GM19397 (cell line): ENCODE measurements around the gene TRMT1.

Experiments used
- ATAC-seq: cut with Tn5 transposase; IDR thresholded peaks from one replicate; pipeline ENCODE4 v1.9.1; 2021; ENCODE audit warnings: mild to moderate bottlenecking, moderate library complexity; ENCODE audit not compliant: unreplicated experiment

TRMT1 gene

DNA sequence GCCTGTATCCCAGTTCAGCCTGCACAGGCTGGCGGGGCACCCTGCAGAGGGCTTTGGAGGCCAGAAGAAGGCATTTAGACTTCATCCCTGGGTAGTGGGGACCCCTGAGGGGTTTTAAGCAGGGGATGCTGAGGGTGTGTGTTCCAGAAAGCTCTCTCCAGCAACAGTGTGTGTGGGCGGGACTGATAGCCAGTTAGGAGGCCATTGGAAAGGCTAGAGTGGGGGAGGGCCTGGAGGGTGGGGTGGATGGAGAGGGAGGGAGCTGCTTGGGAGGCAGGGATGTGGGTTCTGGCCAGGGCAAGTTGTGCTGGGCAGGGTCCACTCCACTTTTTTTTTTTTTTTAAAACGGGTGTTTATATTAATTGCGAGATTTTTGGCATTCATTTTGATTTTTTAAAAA, 42.2 kb downstream of the TRMT1 start:
- ATAC-seq, result no peak

DNA sequence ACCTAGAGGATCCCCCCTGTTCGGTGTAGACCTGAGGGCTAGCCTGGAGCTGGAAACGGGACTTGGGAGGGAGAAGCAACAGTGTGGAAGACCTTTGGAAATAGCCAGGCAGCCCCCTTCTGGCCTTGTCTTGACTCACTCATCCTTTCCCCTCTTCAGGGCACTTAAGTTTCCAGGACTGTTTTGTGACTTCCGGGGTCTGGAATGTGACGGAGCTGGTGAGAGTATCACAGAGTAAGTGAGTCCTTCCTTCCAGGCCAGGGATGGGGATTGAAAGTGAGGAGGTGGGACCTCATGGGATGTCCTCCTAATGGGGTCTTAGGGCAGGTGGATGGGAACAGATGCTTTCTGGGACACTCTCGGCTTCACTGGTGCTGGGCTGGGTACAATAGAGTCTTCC, 43.3 kb downstream of the TRMT1 start:
- no peak for ATAC-seq

DNA sequence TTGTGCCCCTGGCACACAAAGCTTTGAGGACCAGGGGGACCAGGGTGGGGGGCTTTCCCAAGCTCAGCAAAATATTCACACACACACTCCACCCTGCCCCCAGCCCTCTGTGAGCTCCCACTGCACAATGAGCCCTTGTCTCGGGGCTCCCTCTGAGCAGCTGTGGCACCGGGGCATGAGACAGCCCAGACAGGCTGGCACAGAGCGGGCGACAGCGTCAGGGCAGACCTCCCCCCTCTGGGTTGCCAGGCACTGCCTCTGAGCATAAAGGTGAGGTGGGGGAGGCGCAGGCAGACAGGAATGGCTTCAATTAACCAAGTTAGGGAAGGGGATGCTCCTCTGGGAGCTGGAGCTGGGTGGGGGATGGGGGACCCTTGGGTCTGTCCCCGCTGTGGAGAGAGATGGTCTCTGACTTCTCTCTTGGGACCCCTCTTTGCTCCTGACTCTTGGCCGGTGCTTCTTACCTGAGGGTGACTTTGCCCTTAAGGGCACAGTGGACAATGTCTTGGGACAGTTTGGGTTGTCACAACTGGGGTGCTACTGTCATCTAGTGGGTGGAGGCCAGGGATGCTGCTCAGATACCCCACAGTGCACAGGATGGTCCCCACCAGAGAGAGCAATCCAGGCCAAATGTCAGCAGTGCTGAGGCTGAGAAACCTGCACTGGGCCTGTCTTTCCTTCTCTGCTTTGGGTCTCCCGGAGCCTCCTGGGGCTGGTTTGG, 44.2 kb downstream of the TRMT1 start:
- no peak for ATAC-seq

DNA sequence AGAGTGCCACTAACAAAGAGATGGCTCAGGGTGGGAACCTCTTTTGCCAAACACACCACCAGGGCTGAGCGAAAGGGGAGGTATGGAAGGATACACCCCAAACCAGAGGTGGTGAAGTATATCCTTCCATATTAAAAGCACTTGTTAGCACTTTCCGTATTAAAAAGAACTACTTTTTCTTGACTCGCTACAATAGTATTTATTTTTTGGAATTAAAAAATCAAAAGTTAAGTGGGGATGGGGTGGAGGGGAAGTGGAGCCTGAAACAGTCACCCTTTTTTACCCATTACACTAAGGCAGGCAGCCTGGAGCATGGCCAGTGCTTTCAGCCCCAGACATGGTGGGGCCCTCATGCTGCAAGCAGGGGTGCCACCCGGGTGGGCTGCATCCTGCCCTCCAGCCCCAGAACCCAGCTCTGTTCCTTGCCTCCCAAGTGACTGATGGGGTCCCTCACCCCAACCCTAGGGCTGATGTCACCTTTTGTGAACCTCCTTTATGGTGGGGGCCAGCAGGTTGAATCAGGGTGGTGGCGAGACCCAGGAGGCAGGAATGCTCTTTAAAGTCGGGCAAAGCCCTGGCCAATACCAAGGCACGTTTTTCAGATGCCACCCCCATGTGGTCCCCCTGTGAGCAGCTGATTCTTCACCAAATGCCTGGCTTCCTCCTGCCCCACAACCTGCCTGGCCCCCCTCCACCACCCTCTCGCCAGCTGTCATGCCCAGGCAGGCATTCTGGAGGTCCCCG, 44.9 kb downstream of the TRMT1 start:
- ATAC-seq, result no peak

DNA sequence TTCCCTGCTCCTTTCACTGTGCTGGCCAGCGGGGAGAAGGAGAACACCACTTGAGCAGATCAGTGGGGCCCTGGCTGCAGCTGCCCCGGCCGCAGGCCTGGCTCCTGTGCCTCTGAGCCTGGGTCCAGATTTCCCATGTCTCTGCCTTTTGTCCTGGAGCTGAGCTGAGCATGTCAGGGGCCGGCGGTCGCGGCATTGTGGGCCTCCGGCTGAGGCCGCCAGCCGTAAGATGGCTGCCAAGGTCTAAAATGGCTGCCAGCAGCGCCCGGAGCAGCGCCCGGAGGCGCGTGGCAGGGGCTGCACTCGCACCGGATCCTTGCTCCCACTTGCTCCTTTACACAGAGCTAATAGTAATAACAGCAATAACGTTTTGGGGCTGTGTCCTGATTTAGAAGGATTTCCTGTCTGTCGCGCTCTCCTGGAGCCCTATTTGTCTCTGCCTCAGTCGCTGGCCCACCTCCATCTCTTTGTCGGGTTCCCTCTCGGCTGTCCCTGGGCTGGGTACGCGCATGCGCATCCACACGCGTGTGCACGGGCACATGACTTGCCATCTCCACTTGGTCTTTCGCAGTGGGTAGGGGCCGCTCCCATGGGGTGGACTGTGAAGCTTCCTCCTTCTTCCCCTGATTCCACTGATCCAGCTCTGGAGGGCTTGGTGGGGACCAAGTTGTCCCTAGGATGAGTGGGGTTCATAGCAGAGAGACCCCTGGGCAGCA, 46.0 kb downstream of the TRMT1 start:
- ATAC-seq, result no peak

DNA sequence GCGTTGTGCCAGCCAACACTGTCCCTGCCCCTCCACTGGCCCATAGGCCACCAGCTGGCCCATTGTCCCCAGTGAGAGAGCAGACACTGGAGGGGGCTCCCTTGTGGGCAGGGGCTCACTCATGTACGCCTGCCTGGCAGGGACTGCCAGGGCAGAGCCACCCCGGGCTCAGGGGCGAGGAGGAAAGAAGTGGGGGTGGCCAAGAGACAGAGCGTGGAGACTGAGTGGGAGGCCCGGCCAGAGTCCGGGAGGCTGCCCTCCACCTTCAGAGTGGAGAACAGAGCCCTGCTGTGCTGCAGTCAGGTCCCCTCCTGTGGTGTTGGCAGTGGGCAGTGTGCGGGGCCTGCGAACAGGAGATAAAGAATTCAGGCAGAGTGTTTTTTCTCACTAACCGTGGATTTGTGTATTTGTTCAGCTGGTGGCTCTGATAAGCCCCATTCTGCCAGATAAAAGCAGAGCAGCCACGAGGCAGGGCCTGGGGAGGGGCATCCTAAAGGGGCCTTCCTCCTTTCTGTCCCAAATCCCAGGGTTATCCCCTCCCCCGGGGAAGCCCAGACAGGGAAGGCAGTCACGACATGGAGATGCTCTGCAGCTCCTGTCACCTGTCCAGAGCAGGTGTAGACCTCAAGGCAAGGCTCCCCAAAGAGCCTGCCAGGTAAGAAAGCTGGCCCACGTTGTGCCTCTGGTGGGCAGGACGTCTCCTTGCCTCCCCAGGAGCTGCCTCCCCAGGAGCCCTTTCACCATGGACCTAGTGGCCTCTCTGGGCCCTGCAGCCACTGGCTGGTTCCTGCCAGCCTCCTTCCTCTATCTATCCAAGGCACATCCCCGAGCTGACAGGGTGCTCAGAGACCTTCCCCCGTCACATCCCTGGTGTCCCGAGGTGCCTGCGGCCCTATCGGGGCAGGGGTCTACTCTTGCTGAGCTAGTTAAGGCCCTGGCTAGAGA, 46.9 kb downstream of the TRMT1 start:
- ATAC-seq, result no peak

DNA sequence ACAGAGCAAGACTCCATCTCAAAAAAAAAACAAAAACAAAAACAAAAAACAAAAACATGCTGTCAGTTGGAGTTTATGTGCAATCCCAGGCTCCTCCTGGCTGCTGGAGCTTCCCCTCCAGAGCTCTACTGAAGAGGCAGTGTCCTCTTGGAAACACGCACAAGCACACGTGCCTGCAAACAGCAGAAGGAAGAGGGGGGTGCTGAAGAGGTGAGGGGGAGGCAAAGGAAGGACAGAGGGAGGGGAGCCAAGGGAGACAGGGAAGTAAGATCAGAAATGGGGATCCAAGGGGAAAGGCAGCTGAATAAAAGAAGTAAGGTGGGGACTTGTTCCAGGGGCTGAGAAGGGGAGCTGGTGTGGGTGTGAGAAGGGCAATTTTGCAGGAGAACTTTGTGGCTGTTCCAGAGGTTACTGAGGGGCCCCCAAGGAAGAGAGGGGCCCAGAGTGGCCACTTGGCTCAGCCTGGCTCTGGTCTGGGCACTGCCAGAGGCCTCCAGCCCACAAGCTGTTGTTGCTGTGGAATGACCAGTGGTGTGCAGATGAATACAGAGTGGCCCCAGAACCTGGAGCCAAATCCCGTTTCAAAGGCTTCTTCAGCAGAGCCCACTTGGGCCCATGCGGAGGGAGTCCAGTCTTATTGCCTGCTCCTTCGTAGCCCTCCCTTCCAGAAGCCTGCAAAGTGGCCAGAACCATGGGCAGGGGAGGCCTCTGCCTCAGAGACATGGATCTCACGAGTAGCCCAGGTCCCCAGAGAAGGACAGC, 48.3 kb downstream of the TRMT1 start:
- no peak for ATAC-seq

DNA sequence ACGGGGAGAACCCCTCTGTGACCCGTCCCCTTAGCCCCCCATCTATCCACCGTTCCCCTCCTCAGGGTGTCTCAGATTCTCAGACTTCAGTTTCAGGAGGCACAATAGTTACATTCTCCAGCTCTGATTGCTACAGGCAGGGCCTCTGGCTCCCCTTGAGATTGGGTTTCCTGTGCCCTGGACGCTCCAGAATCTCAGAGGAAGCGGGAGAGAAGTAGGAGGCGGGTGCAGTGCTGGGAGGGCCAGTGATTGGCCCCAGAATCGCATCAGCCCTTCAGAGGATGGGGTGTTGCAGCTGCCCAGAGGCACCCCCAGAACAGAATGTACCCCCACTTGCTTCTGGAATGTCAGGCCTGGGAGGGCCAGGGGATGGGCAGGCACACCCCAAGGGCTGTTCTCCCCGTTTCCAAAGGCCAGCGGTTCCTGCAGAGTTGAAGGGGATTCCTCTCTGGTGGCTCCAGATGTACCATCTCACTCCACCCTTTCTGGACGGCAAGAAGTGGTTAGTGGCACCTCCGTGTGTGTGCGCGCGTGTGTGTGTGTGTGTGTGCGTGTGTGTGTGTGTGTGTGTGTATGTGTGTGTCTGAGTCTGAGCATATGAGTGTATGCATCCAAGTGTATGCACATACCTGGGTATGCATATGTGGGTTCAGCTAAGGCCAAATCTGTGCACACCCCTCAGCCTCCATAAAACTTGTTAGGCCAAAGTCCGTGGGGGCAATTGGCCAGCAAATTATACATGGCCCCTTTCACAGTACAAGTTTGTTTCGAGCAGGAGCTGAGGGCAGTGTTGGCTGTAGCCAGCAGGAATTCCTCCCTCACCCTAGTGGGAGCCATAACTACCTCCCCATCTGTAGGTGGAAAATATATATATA, 49.4 kb downstream of the TRMT1 start:
- ATAC-seq, result no peak

DNA sequence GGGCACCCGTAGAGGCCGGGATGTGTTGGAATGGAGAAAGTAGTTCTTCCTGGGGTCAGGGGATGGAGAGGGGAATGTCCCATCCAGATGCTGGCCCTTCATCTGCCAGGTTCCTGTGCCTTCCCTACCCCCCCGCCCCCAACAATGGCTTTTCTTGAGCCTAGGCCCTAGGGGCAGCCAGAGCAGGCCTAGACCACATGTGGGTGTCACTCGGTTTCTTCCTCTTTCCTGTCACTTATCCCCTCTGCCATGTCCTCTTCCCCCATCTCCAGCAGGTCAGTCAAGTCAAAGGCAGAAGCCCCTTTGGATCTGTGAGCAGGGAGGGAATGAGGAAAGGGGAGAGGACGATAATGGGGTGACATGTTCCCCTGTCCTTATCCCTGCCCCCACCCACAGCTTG, 50.3 kb downstream of the TRMT1 start:
- no peak for ATAC-seq

DNA sequence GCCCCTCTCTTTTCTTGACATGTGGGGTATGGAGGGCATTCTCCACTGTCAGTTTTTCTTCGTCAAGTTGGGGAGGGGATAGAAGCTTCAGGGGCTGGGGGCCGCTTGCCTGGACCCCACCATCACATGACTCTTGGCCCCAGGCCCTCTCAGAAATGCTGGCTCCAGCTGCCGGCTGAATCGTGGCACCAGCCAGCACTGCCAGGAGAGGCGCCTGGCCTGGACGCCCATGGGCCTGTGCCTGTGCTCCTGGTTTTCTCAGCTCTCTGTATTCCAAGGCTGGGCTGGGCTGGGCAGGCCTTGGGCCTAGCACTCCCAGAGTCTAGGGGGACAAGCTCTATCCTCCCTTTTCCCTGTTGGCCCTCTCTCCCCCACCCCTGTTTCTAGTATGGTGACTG, 52.4 kb downstream of the TRMT1 start:
- no peak for ATAC-seq

DNA sequence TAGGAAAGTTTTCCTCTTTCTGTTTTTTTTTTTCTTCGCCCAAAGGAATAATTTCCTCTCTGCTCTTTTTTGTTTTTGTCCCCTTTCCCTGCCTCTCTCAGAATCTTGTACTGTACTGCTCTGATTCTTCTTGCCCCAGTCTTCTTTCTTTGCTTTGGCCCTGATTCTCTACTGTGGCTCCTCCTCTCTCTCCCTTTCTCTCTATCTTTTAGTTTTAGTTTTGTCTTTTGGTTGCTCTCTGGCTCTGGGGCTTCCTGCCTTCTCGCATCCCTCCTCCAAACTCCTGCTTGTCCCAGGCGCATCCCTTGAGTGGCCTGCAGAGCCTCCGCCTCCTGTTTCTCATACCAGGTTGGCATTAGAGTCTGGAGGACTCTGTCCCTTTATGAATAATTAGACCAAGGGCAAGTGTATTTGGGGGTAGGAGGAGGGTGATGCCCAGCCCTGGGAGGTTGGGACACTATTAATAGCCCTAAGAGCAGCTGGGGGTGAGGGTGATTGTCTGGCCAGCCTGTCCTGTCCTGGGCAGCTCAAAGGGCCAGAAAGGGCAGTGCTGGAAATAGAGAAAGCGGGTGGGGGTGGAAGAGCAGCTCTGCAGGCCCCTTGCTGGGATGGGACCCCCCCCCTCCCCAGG, 53.0 kb downstream of the TRMT1 start:
- ATAC-seq, result no peak

DNA sequence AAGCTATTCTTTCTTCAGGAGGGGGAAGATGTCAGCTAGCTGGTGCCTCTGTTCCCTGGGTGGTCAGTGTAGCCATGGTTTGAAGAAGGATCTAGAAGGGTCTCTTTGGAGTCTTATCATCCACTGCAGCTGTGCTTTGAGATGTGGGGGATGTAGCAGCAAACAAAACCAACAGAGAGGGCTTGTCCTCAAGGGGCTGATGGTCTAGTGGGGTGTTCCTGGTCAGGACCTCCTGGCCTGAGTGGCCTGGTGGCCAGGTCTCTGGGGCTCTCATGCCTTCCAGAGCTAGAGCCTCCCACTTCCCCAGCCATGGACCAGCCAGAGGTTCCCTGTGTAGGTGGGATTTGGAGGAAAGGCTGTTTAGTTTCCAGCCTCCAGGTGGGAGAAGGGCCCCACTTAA, 54.2 kb downstream of the TRMT1 start:
- ATAC-seq, result no peak

DNA sequence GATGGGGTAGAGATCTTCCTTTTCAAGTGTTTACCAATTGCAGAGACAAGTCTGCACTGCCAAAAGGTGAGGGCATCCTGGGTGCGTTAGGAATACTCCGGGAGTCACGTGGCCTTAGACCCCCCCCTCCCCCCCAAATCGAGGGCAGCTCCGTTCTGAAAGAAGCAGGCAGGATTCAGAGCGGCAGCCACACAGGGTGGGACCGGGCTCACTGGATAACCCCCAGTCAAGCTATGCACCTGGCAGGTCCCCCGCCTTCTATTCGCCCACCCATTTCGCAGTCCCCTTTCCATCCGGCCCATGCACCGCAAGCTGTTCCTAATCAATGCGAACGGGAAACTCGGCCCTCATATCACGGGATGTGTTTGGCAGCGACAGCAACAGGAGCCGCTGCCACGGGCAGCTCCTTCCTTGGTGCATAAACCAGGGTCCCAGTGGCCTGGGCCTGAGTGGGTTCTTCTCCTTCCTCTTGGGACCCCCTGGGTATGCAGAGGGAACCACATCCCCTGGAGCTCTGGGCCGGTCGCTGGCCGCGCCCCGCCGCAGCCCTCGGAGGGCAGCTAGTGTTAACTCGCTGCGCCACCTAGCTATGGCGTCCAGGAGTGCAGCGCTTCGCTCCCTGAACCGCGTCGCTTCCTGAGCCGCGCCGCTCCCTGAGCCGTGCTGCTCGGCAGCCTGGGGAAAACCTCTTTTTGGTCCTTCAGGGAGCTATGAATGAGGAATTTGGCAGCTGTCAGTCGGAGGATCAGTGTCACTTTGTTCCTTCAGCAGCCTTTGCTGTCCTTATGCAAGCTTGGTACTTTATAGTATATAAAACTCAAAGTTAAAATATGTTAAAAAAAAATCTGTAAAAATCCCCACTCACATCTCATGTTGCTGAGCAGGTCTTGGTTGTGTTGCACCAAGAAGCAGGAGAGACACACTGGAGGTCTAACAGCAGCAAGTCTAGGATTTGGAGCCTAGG, 55.3 kb downstream of the TRMT1 start:
- peak; percentile 64 for ATAC-seq

DNA sequence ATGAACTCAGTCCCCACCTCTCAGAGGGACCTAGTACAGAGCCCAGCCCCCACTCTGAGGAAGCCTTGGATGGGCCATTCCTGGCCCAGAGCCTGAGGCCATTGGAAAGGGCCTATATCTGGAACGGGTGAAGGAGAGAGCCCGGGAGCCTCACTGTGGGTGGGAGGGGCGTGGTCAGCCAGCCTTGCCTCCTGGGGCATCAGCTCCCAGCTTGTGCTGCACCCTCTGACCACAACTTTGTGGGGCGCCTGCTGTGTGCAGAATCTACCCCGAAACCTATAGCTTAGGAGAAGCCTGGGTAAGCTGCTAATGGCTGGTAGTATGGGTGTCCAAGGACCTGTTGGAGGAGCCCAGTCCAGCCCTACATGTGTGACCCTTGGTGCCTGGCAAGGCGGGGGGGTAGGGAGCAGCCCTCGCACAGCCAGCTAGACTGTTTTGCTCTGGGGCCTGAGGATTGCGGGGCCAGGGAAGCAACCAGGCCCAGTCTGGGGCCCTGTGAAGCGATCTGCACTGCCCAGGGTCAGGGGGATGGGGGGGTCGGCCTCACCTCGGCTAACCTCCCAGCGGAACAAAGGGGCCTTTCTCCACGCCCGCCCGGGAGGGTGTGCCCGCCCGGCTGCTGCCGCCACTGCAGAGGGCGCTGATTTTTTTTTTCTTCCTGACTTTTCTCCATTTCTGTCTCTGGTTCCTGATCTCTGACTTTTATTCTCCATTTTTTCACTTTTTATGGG, 56.1 kb downstream of the TRMT1 start:
- no peak for ATAC-seq

DNA sequence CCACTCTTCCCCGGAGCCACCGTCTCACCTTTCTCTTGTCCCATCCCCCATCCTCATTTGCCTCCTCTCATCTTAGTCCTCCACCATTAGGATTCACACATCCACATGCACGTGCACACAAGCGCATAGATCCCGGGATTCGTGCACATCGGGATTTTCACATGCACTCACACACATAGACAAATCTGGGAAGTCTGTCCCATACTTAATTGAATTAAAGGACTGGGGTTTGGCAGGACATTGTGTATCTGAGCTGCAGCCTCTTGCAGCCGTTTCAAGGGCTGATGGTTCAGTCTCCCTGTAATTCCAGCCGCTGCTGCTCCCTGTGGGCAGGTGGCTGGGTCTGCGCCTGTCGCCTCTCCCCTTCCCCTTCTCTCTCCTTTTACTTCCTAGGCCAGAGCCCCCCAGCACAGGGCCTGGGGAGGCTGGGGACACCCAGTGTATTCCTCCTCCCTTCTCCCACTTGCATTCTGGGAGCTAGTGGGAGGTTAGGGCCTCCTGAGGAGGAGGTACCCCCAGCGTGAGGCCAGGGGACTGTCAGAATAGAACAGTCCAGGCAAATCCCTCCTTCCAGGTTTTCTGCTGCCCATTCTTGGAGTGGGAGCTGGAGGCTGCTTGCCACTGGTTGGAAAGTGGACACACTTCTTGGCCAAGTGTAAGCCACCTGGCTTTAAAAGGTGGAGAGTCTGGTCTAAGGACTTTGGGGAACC, 57.4 kb downstream of the TRMT1 start:
- ATAC-seq, result no peak

DNA sequence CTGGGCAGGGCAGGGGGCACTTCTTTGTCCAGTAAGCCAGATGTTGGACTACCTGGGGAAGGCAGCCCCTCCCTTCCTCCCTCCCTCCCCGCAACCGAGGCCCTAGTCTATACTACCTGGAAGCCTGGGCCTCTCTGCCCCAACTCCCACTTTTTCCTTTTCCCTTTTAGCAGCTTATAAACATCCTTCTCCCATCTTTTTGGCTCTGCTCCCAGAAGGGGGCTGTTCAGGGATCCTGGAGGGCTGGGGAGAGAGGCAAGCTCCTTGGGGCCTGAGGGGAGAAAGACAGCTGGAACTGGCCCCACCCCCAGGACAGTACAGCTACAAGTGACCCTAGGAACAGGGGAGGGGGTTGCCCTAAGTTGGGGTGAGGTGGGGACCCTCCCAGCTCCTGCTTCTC, 58.8 kb downstream of the TRMT1 start:
- ATAC-seq, result no peak
